CD14-positive monocyte (primary cell): Measurements from ENCODE around the gene SLC25A14. TPM values are rescaled to one million over a fixed set of nuclear protein-coding genes. Genes with fewer than 3 reads are reported as not detected.

Source experiments
- DNase-seq, 3 donors: peaks; one replicate each; pipeline ENCODE4 v3.0.0-alpha.2; 2011 to 2022
- H2AFZ ChIP-seq: 2 replicates; pipeline ENCODE4 v1.6.0; 2012; ENCODE audit warnings: mild to moderate bottlenecking, low read depth, low read length, inconsistent platforms; ENCODE audit not compliant: insufficient read depth, poor library complexity, severe bottlenecking
- H3K27ac ChIP-seq, 2 donors: 1 replicate in 1 of 2; 2 replicates in 1 of 2; pipeline ENCODE4 v1.5.1; 2012 to 2013; ENCODE audit warnings: low read length in 2 of 2, control low read depth in 1 of 2, inconsistent platforms in 1 of 2, low read depth in 1 of 2, mild to moderate bottlenecking in 1 of 2
- H3K27me3 ChIP-seq, 2 donors: one replicate each; pipeline versions ENCODE4 v1.6.0 to v1.6.1; 2011 to 2013; ENCODE audit warnings: low read length in 2 of 2; ENCODE audit not compliant: control insufficient read depth in 2 of 2, insufficient read depth in 2 of 2
- H3K36me3 ChIP-seq, 2 donors: replicated peaks in 1 of 2; 1 replicate in 1 of 2; 2 replicates in 1 of 2; pipeline versions ENCODE4 v1.5.1 to v1.6.1; 2012 to 2013; ENCODE audit warnings: low read length in 2 of 2, control low read depth in 1 of 2, inconsistent platforms in 1 of 2, mild to moderate bottlenecking in 1 of 2; ENCODE audit not compliant: insufficient read depth in 2 of 2, control insufficient read depth in 1 of 2
- H3K4me1 ChIP-seq, 2 donors: 1 replicate in 1 of 2; 2 replicates in 1 of 2; pipeline versions ENCODE4 v1.5.1 to v1.6.1; 2012 to 2013; ENCODE audit warnings: low read length in 2 of 2, control low read depth in 1 of 2, inconsistent platforms in 1 of 2, mild to moderate bottlenecking in 1 of 2, moderate library complexity in 1 of 2; ENCODE audit not compliant: insufficient read depth in 2 of 2, control insufficient read depth in 1 of 2
- H3K4me2 ChIP-seq: replicated peaks from 2 replicates; pipeline ENCODE3; 2012; ENCODE audit warnings: low read length, moderate library complexity, mild to moderate bottlenecking; ENCODE audit not compliant: poor library complexity, severe bottlenecking; ENCODE audit errors: extremely low read depth
- H3K4me3 ChIP-seq, 3 experiments: fragments of 200-600 bp in 1 of 3; sonication (generic) in 1 of 3; replicated peaks in 1 of 3; 1 replicate in 2 of 3; 2 replicates in 1 of 3; pipeline ENCODE4 v1.5.1; 2011 to 2013; ENCODE audit warnings: low read length in 3 of 3, mild to moderate bottlenecking in 3 of 3, control low read depth in 2 of 3, low read depth in 2 of 3, inconsistent platforms in 1 of 3, moderate library complexity in 1 of 3
- H3K79me2 ChIP-seq: 2 replicates; pipeline ENCODE4 v1.6.0; 2012; ENCODE audit warnings: mild to moderate bottlenecking, control low read depth, inconsistent platforms, low read length, moderate library complexity; ENCODE audit not compliant: insufficient read depth
- H3K9ac ChIP-seq: 2 replicates; pipeline ENCODE4 v1.6.0; 2017; ENCODE audit warnings: low read length, mild to moderate bottlenecking; ENCODE audit not compliant: insufficient read depth, poor library complexity, severe bottlenecking
- H3K9me3 ChIP-seq, 2 donors: replicated peaks in 1 of 2; 1 replicate in 1 of 2; 2 replicates in 1 of 2; pipeline versions ENCODE4 v1.5.1 to v1.6.1; 2012 to 2013; ENCODE audit warnings: low read length in 2 of 2, control low read depth in 1 of 2; ENCODE audit not compliant: control insufficient read depth in 1 of 2, insufficient read depth in 1 of 2
- H4K20me1 ChIP-seq: 2 replicates; pipeline ENCODE4 v1.6.0; 2012; ENCODE audit warnings: mild to moderate bottlenecking, low read length, control low read depth, moderate library complexity; ENCODE audit not compliant: insufficient read depth
- H3K27ac Mint-ChIP-seq, 7 donors: one replicate each; pipeline ENCODE4 v1.8.0; 2020; ENCODE audit warnings: mild to moderate bottlenecking in 7 of 7, mixed read lengths in 7 of 7, moderate library complexity in 6 of 7, inconsistent platforms in 2 of 7
- H3K27me3 Mint-ChIP-seq, 3 donors: one replicate each; pipeline ENCODE4 v1.8.0; 2021 to 2022; ENCODE audit warnings: low read depth in 3 of 3, mild to moderate bottlenecking in 3 of 3, mixed read lengths in 3 of 3, moderate library complexity in 3 of 3, inconsistent platforms in 1 of 3
- H3K36me3 Mint-ChIP-seq, 2 donors: one replicate each; pipeline ENCODE4 v1.8.0; 2020; ENCODE audit warnings: mixed read lengths in 2 of 2, inconsistent platforms in 1 of 2, mild to moderate bottlenecking in 1 of 2
- H3K4me1 Mint-ChIP-seq: one replicate; pipeline ENCODE4 v1.8.0; 2020; ENCODE audit warnings: mild to moderate bottlenecking, mixed read lengths
- H3K4me3 Mint-ChIP-seq, 2 donors: one replicate each; pipeline ENCODE4 v1.8.0; 2020; ENCODE audit warnings: mild to moderate bottlenecking in 2 of 2, mixed read lengths in 2 of 2, moderate library complexity in 1 of 2
- H3K9me3 Mint-ChIP-seq, 7 donors: one replicate each; pipeline ENCODE4 v1.8.0; 2020 to 2022; ENCODE audit warnings: mixed read lengths in 7 of 7, mild to moderate bottlenecking in 6 of 7, moderate library complexity in 6 of 7, inconsistent platforms in 2 of 7
- CTCF ChIP-seq: fragments of 200-600 bp; IDR thresholded peaks from one replicate; pipeline ENCODE4 v1.8.0; 2022; ENCODE audit warnings: antibody characterized with exemption, mild to moderate bottlenecking
- WGBS: methylation state at CpG from one replicate; pipeline ENCODE4 v1.1.5; 2013; ENCODE audit warnings: missing lambda C conversion rate; ENCODE audit not compliant: insufficient coverage; 5-methylcytosine and 5-hydroxymethylcytosine counted together
- intact Hi-C, 2 donors: fragments of 100-400 bp; cut with micrococcal nuclease; formaldehyde crosslinking; loops; one replicate each; pipeline versions ENCODE4 v1.15.0 to v1.15.1; 2023
- polyA plus RNA-seq, 3 donors: library from polyadenylated mRNA; depleted of rRNA in 1 of 3; unstranded in 2 of 3; stranded (reverse) in 1 of 3; fragments of 300-500 nt in 2 of 3; fragments of >200 nt in 1 of 3; fragmentation: Illumina TruSeq in 2 of 3; gene quantifications; 1 replicate in 2 of 3; 2 replicates in 1 of 3; pipeline ENCODE4 v1.2.3, GENCODE V29; 2012 to 2021

The SLC25A14 gene
- polyA plus RNA-seq, 3 donors, result 7.5 to 19.2 (median 12.2) TPM

- TF ChIP-seq CTCF, result no peak
- Histone ChIP-seq H3K27ac (no peak overlapping the region), H3K4me1 (no peaks in the 10 kb centered on the region), H3K36me3 (no peaks in the 10 kb centered on the region), H3K79me2 (no peaks in the 10 kb centered on the region), H3K4me3 (no peak overlapping the region), H3K27me3 (no peaks in the 10 kb centered on the region), H3K4me2 (no peak overlapping the region), H4K20me1 (no peaks in the 10 kb centered on the region), H2AFZ (no peak overlapping the region), H3K9me3 (no peaks in the 10 kb centered on the region), H3K9ac (no peak overlapping the region)
- H3K9me3 Mint-ChIP-seq, result peaks cover 0 to 3% (median 0%) of the 10 kb centered on the region in 7 donors
- no peaks in the 10 kb centered on the region for H3K4me1 Mint-ChIP-seq
- no peaks in the 10 kb centered on the region for H3K36me3 Mint-ChIP-seq
- intact Hi-C loops, result no loop called here
- DNase-seq, result no peak
- H3K27ac Mint-ChIP-seq, result no peak overlapping the region
- WGBS, result 92% methylated on average over 14 of the region's 19 CpGs
- H3K4me3 Mint-ChIP-seq, result no peak overlapping the region
- peaks cover 2 to 8% (median 4%) of the 10 kb centered on the region in 3 donors for H3K27me3 Mint-ChIP-seq
These were observed 40.3 kb upstream of the SLC25A14 start for GRCh38 chrX:130299279-130300009.

- H3K36me3 Mint-ChIP-seq, result no peaks in the 10 kb centered on the region
- WGBS, result no CpG with 5 or more reads among the region's 2 CpGs
- no peak overlapping the region for H3K4me3 ChIP-seq
- H3K4me2 ChIP-seq, result no peak overlapping the region
- H3K79me2 ChIP-seq, result no peaks in the 10 kb centered on the region
- H3K27me3 ChIP-seq, result no peaks in the 10 kb centered on the region
- H3K9me3 Mint-ChIP-seq, result peaks cover 0 to 3% (median 1%) of the 10 kb centered on the region in 7 donors
- no peaks in the 10 kb centered on the region for H3K9me3 ChIP-seq
- no peaks in the 10 kb centered on the region for H4K20me1 ChIP-seq
- H3K4me1 Mint-ChIP-seq, result no peaks in the 10 kb centered on the region
- H3K4me3 Mint-ChIP-seq, result no peak overlapping the region
- intact Hi-C loops, result no loop called here
- no peak overlapping the region for H2AFZ ChIP-seq
- no peak for DNase-seq
- no peaks in the 10 kb centered on the region for H3K36me3 ChIP-seq
- no peak overlapping the region for H3K9ac ChIP-seq
- TF ChIP-seq CTCF, result no peak
- H3K27ac ChIP-seq, result no peak overlapping the region
- peaks cover 3 to 4% (median 4%) of the 10 kb centered on the region in 3 donors for H3K27me3 Mint-ChIP-seq
- no peaks in the 10 kb centered on the region for H3K4me1 ChIP-seq
- H3K27ac Mint-ChIP-seq, result no peak overlapping the region
These were observed 39.8 kb upstream of the SLC25A14 start for GRCh38 chrX:130300010-130300282.
